ENCODE data around the gene PRR12. TPM values are rescaled to one million over a fixed set of nuclear protein-coding genes. Genes with fewer than 3 reads are reported as not detected.

PRR12 gene
- total RNA-seq, 1 experiment from 2014 or later = 53.0 TPM

GRCh38 chr19:49672131-49672919 is 81.3 kb downstream of the PRR12 start:
- peak; percentile 86 for DNase-seq
- Mint-ChIP-seq H3K4me1 (ENCODE audit: low read depth, unreplicated experiment) (peaks cover 15% of the 10 kb centered on the region), H3K36me3 (ENCODE audit: insufficient read depth, unreplicated experiment) (peaks cover 55% of the 10 kb centered on the region), H3K27ac (ENCODE audit: unreplicated experiment) (peak overlapping the region; percentile 29), H3K4me3 (ENCODE audit: low read depth, unreplicated experiment) (peak overlapping the region; percentile 17), H3K9me3 (ENCODE audit: low read depth, unreplicated experiment) (no peaks in the 10 kb centered on the region), H3K27me3 (ENCODE audit: unreplicated experiment) (no peaks in the 10 kb centered on the region)
- peak; percentile 87 for TF ChIP-seq CTCF (IDR thresholded peaks at IDR 0.05; ENCODE audit: unreplicated experiment)
- CTCF ChIA-PET = interaction anchor here (0.5 to 1.3 kb wide), 5 partner anchors 24 to 679 kb away, joined by 3 to 9 read pairs (median 4); partner anchors contain the start of genes NOSIP, PRRG2, RRAS and RUVBL2
- intact Hi-C loops (cut with micrococcal nuclease; ENCODE audit: unreplicated experiment) = no loop called here
- BruUV-seq (replicated peaks) = no TSS peak

Other genes with a start within 250 kb of the PRR12 start
- gene TEAD2, start 228.8 kb upstream of the PRR12 start, total RNA-seq (2022) = 2.4 TPM in 2 replicates
- not detected in 2 replicates for gene DKKL1, start 227.3 kb upstream of the PRR12 start, total RNA-seq (2022)
- not detected in 2 replicates for gene KASH5, start 202.9 kb upstream of the PRR12 start, total RNA-seq (2022)
- not detected in 2 replicates for gene PTH2, start 167.7 kb upstream of the PRR12 start, total RNA-seq (2022)
- gene GFY, start 165.8 kb upstream of the PRR12 start, total RNA-seq (2022) = not detected in 2 replicates
- not detected in 2 replicates for gene SLC17A7, start 149.7 kb upstream of the PRR12 start, total RNA-seq (2022)
- 127 and 141 TPM in 2 replicates for gene PIH1D1, start 139.4 kb upstream of the PRR12 start, total RNA-seq (2022)
- 34.4 and 36.1 TPM in 2 replicates for gene ALDH16A1, start 138.0 kb upstream of the PRR12 start, total RNA-seq (2022)
- gene FLT3LG, start 117.0 kb upstream of the PRR12 start, total RNA-seq (2022) = 4.8 and 7.1 TPM in 2 replicates
- gene RPL13A, start 103.6 kb upstream of the PRR12 start, total RNA-seq (2022) = 1,844 and 1,993 TPM in 2 replicates
- gene RPS11, start 94.7 kb upstream of the PRR12 start, total RNA-seq (2022) = 1,643 and 1,795 TPM in 2 replicates
- gene FCGRT, start 78.5 kb upstream of the PRR12 start, total RNA-seq (2022) = 80.8 and 95.4 TPM in 2 replicates
- 5.0 and 7.6 TPM in 2 replicates for gene RCN3, start 63.2 kb upstream of the PRR12 start, total RNA-seq (2022)
- gene NOSIP, start 10.6 kb upstream of the PRR12 start, total RNA-seq (2022) = 76.9 and 81.2 TPM in 2 replicates
- gene PRRG2, start 9.9 kb upstream of the PRR12 start, total RNA-seq (2022) = 19.0 and 22.1 TPM in 2 replicates
- gene RRAS, start 49.0 kb downstream of the PRR12 start, total RNA-seq (2022) = 70.4 and 82.2 TPM in 2 replicates
- 129 and 137 TPM in 2 replicates for gene SCAF1, start 51.0 kb downstream of the PRR12 start, total RNA-seq (2022)
- gene IRF3, start 74.7 kb downstream of the PRR12 start, total RNA-seq (2022) = 189 and 191 TPM in 2 replicates
- gene BCL2L12, start 74.8 kb downstream of the PRR12 start, total RNA-seq (2022) = 66.5 and 70.8 TPM in 2 replicates
- gene PRMT1, start 86.1 kb downstream of the PRR12 start, total RNA-seq (2022) = 350 and 369 TPM in 2 replicates
- gene ADM5, start 98.4 kb downstream of the PRR12 start, total RNA-seq (2022) = 17.0 and 18.5 TPM in 2 replicates
- gene CPT1C, start 99.9 kb downstream of the PRR12 start, total RNA-seq (2022) = 0.57 and 1.4 TPM in 2 replicates
- gene TSKS, start 172.1 kb downstream of the PRR12 start, total RNA-seq (2022) = not detected in 2 replicates
- gene AP2A1, start 175.8 kb downstream of the PRR12 start, total RNA-seq (2022) = 80.1 and 89.0 TPM in 2 replicates
- 12.2 and 17.0 TPM in 2 replicates for gene FUZ, start 222.1 kb downstream of the PRR12 start, total RNA-seq (2022)
- 89.7 and 95.8 TPM in 2 replicates for gene MED25, start 227.1 kb downstream of the PRR12 start, total RNA-seq (2022)

All from Calu3 (cell line).